Activated T-helper 17 cell treated with anti-CD3 and anti-CD28 coated beads, Interleukin-2, amount 50 U/mL, for 72 hours (primary cell): Measurements from ENCODE around the gene HTT. TPM values are rescaled to one million over a fixed set of nuclear protein-coding genes. Genes with fewer than 3 reads are reported as not detected.

Source experiments
- ATAC-seq: fragments of 150-1000 bp; cut with Tn5 transposase; replicated peaks from 2 replicates; pipeline ENCODE4 v1.10.0; 2021; ENCODE audit warnings: mild to moderate bottlenecking, moderate library complexity
- H3K27ac Mint-ChIP-seq: one replicate; pipeline ENCODE4 v1.8.0; 2022; ENCODE audit warnings: mixed read lengths
- H3K27me3 Mint-ChIP-seq: one replicate; pipeline ENCODE4 v1.8.0; 2022; ENCODE audit warnings: mixed read lengths
- H3K36me3 Mint-ChIP-seq: one replicate; pipeline ENCODE4 v1.8.0; 2022; ENCODE audit warnings: low read depth, mild to moderate bottlenecking, mixed read lengths
- H3K4me1 Mint-ChIP-seq: one replicate; pipeline ENCODE4 v1.8.0; 2022; ENCODE audit warnings: mixed read lengths
- H3K4me3 Mint-ChIP-seq: one replicate; pipeline ENCODE4 v1.8.0; 2022; ENCODE audit warnings: mild to moderate bottlenecking, mixed read lengths
- H3K9me3 Mint-ChIP-seq: one replicate; pipeline ENCODE4 v1.8.0; 2022; ENCODE audit warnings: mixed read lengths
- total RNA-seq, 2 donors: library from RNA; stranded (reverse); gene quantifications; one replicate each; pipeline ENCODE4 v1.2.3, GENCODE V29; 2022

HTT gene
- total RNA-seq, 2 donors from 2014 or later = 58.2 to 63.4 TPM

- Mint-ChIP-seq H3K27ac (no peak overlapping the region), H3K27me3 (no peaks in the 10 kb centered on the region), H3K4me1 (peaks cover 6% of the 10 kb centered on the region), H3K9me3 (no peaks in the 10 kb centered on the region), H3K36me3 (peaks cover 98% of the 10 kb centered on the region), H3K4me3 (no peak overlapping the region)
- no peak for ATAC-seq
These were observed 42.5 kb downstream of the HTT start for GRCh38 chr4:3116955-3117354.

DNA sequence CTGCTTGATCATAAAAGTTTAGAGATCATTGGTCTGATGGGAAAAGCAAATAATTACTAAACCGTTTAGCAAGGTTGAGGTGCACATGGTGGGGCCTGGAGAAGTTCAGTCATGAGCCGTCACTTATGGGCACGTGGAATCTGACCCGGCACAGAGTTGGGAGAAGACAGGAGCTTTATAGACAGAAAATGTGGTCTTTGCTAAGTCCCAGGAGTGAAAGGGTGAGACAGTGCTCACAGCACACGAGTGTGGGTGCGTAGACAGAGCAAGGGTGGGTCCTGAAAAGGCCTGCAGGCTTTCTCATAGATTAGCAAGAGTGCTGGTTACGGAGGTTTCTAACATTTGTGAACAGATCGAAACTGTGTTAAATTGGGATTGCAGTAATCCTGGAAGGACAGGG is 43.8 kb downstream of the HTT start:
- H3K4me1 Mint-ChIP-seq = peaks cover 5% of the 10 kb centered on the region
- no peak for ATAC-seq
- H3K9me3 Mint-ChIP-seq = no peaks in the 10 kb centered on the region

GRCh38 chr4:3119464-3119863 is 45.0 kb downstream of the HTT start:
- no peak for ATAC-seq
- Mint-ChIP-seq H3K27me3 (no peaks in the 10 kb centered on the region), H3K27ac (peak overlapping the region; percentile 39), H3K36me3 (peaks cover 94% of the 10 kb centered on the region), H3K4me1 (peaks cover 5% of the 10 kb centered on the region), H3K9me3 (no peaks in the 10 kb centered on the region), H3K4me3 (no peak overlapping the region)

More for the DNA sequence above, 43.8 kb downstream of the HTT start:
- Mint-ChIP-seq H3K27ac (no peak overlapping the region), H3K36me3 (peaks cover 97% of the 10 kb centered on the region), H3K27me3 (no peaks in the 10 kb centered on the region), H3K4me3 (no peak overlapping the region)

DNA sequence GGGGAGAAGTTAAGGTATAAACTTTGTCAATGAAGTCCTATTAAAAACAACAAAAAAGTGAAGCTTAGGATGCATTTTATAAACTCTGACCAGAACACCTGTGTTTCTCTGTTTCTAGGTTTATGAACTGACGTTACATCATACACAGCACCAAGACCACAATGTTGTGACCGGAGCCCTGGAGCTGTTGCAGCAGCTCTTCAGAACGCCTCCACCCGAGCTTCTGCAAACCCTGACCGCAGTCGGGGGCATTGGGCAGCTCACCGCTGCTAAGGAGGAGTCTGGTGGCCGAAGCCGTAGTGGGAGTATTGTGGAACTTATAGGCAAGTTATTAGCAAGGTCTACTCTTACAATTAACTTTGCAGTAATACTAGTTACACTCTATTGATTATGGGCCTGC is 46.6 kb downstream of the HTT start:
- H3K36me3 Mint-ChIP-seq = peaks cover 88% of the 10 kb centered on the region
- H3K4me3 Mint-ChIP-seq = no peak overlapping the region
- no peak for ATAC-seq
- no peak overlapping the region for H3K27ac Mint-ChIP-seq
- H3K4me1 Mint-ChIP-seq = peaks cover 5% of the 10 kb centered on the region
- H3K27me3 Mint-ChIP-seq = no peaks in the 10 kb centered on the region
- H3K9me3 Mint-ChIP-seq = no peaks in the 10 kb centered on the region

DNA sequence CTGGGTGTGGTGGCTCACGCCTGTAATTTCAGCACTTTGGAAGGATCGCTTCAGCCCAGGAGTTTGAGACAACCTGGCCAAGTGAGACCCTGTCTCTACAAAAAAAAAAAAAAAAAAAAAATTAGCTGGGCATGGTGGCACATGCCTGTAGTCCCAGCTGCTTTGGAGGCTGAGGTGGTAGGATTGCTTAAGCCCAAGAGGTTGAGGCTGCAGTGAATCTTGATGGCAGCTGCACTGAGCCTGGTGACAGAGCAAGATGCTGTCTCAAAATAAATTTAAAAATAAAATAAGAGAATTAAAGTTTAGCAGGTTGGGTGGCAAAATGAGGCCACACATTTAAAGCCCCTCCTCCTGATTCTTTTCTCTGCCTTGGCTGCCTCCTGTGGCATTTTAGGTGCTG is 47.1 kb downstream of the HTT start:
- Mint-ChIP-seq H3K4me3 (no peak overlapping the region), H3K27ac (no peak overlapping the region), H3K27me3 (no peaks in the 10 kb centered on the region), H3K4me1 (peaks cover 5% of the 10 kb centered on the region), H3K9me3 (no peaks in the 10 kb centered on the region), H3K36me3 (peaks cover 86% of the 10 kb centered on the region)
- no peak for ATAC-seq

GRCh38 chr4:3122081-3122563 is 47.6 kb downstream of the HTT start:
- Mint-ChIP-seq H3K27me3 (no peaks in the 10 kb centered on the region), H3K36me3 (peaks cover 86% of the 10 kb centered on the region), H3K4me1 (peaks cover 5% of the 10 kb centered on the region), H3K4me3 (no peak overlapping the region), H3K27ac (peak overlapping the region; percentile 47), H3K9me3 (no peaks in the 10 kb centered on the region)
- ATAC-seq = peak; percentile 32

DNA sequence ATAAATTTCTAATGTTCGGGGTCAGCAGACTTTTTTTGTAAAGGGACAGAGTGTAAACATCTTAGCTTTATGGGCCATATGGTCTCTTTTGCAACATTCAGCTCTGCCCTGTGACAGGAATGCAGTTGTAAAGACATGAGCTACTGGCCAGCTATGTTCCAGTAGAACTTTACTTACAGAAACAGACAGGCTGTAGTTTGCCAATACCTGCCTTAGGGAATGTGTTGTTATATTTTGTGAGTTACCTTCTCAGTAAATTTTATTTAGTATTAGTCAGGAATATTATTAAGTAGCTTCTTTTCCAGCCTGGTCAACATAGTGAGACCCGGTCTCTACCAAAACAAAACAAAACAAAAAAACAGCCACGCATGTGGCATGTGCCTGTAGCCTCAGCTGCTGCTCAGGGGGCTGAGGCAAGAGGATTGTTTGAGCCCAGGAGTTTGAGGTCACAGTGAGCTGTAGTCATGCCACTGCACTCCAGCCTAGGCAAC is 48.7 kb downstream of the HTT start:
- H3K4me3 Mint-ChIP-seq = no peak overlapping the region
- H3K4me1 Mint-ChIP-seq = peaks cover 5% of the 10 kb centered on the region
- H3K27ac Mint-ChIP-seq = peak overlapping the region; percentile 47
- no peak for ATAC-seq
- no peaks in the 10 kb centered on the region for H3K27me3 Mint-ChIP-seq
- H3K36me3 Mint-ChIP-seq = peaks cover 85% of the 10 kb centered on the region
- no peaks in the 10 kb centered on the region for H3K9me3 Mint-ChIP-seq

- Mint-ChIP-seq H3K27ac (peak overlapping the region; percentile 58), H3K9me3 (no peaks in the 10 kb centered on the region), H3K36me3 (peaks cover 85% of the 10 kb centered on the region), H3K4me1 (peaks cover 5% of the 10 kb centered on the region), H3K27me3 (no peaks in the 10 kb centered on the region), H3K4me3 (no peak overlapping the region)
- no peak for ATAC-seq
These were observed 49.7 kb downstream of the HTT start for GRCh38 chr4:3124070-3124767.

DNA sequence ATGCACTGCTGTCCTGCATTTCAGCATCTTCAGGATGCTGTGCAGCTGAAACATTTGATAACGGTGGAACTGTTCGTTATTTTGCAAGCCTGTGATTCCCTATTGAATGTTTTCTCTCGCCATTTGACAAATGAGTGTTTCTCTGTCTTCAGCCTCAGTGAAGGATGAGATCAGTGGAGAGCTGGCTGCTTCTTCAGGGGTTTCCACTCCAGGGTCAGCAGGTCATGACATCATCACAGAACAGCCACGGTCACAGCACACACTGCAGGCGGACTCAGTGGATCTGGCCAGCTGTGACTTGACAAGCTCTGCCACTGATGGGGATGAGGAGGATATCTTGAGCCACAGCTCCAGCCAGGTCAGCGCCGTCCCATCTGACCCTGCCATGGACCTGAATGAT is 52.6 kb downstream of the HTT start:
- Mint-ChIP-seq H3K4me3 (no peak overlapping the region), H3K9me3 (no peaks in the 10 kb centered on the region), H3K36me3 (peaks cover 87% of the 10 kb centered on the region), H3K4me1 (peaks cover 3% of the 10 kb centered on the region), H3K27me3 (no peaks in the 10 kb centered on the region), H3K27ac (no peak overlapping the region)
- ATAC-seq = no peak

DNA sequence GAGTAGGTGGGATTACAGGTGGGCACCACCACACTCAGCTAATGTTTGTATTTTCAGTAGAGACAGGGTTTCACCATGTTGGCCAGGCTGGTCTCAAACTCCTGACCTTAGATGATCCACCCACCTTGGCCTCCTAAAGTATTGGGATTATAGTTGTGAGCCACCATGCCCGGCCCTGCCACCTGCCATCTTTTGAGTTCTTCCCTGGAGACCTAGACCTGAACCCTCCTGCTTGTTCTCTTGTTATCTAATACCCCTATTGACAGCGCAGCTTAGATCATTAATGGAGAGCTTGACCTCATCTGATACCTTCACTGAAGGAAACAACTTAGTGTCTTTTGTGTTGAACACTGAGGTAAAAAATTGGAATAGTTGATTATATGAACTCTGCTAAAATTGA is 53.6 kb downstream of the HTT start:
- ATAC-seq = no peak
- Mint-ChIP-seq H3K4me1 (no peaks in the 10 kb centered on the region), H3K36me3 (peaks cover 87% of the 10 kb centered on the region), H3K27me3 (no peaks in the 10 kb centered on the region), H3K9me3 (no peaks in the 10 kb centered on the region), H3K27ac (no peak overlapping the region), H3K4me3 (no peak overlapping the region)

DNA sequence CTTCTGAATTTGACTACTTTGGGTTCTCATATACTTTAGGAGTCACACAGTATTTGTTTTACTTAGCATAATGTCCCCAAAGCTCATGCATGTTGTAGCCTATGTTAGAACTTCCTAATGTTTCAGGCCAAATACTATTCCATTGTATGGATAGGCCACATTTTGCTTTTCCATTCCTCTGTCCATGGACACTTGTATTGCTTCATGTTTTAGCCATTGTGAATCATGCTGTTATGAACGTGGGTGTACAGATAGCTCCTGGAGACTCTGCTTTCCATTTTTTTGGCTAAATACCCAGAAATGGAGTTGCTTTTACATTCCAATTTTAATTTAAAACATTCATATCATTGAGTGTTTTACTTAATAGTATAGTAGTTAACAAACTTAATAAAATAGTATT is 54.5 kb downstream of the HTT start:
- ATAC-seq = no peak
- no peaks in the 10 kb centered on the region for H3K9me3 Mint-ChIP-seq
- H3K4me3 Mint-ChIP-seq = no peak overlapping the region
- H3K27ac Mint-ChIP-seq = no peak overlapping the region
- no peaks in the 10 kb centered on the region for H3K4me1 Mint-ChIP-seq
- H3K27me3 Mint-ChIP-seq = no peaks in the 10 kb centered on the region
- H3K36me3 Mint-ChIP-seq = peaks cover 91% of the 10 kb centered on the region

DNA sequence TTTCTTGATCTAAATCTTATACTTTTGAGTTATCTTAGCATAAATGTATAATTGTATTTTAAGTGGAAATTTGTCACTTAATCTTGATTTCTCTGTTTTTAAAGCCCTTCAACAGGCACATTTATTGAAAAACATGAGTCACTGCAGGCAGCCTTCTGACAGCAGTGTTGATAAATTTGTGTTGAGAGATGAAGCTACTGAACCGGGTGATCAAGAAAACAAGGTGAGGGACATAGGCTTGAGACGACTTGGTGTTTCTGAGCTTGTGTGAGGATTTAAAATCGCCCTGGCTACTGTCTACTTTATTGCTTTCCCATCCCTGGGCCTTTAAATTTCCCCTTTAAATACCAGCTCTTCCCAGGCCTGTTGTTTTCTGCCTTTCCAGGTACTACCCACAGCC is 55.7 kb downstream of the HTT start:
- Mint-ChIP-seq H3K4me1 (no peaks in the 10 kb centered on the region), H3K9me3 (no peaks in the 10 kb centered on the region), H3K36me3 (peaks cover 96% of the 10 kb centered on the region), H3K27ac (no peak overlapping the region), H3K27me3 (no peaks in the 10 kb centered on the region), H3K4me3 (no peak overlapping the region)
- no peak for ATAC-seq

GRCh38 chr4:3130826-3131225 is 56.3 kb downstream of the HTT start:
- peak overlapping the region; percentile 8 for H3K27ac Mint-ChIP-seq
- no peaks in the 10 kb centered on the region for H3K4me1 Mint-ChIP-seq
- H3K27me3 Mint-ChIP-seq = no peaks in the 10 kb centered on the region
- H3K4me3 Mint-ChIP-seq = no peak overlapping the region
- no peak for ATAC-seq
- peaks cover 97% of the 10 kb centered on the region for H3K36me3 Mint-ChIP-seq
- H3K9me3 Mint-ChIP-seq = no peaks in the 10 kb centered on the region

- Mint-ChIP-seq H3K27me3 (no peaks in the 10 kb centered on the region), H3K4me1 (no peaks in the 10 kb centered on the region), H3K36me3 (peaks cover 100% of the 10 kb centered on the region), H3K27ac (no peak overlapping the region), H3K4me3 (no peak overlapping the region), H3K9me3 (no peaks in the 10 kb centered on the region)
- ATAC-seq = no peak
These were observed 59.7 kb downstream of the HTT start for GRCh38 chr4:3134201-3134600.

- no peaks in the 10 kb centered on the region for H3K27me3 Mint-ChIP-seq
- H3K36me3 Mint-ChIP-seq = peaks cover 100% of the 10 kb centered on the region
- H3K27ac Mint-ChIP-seq = no peak overlapping the region
- no peaks in the 10 kb centered on the region for H3K4me1 Mint-ChIP-seq
- no peak overlapping the region for H3K4me3 Mint-ChIP-seq
- ATAC-seq = no peak
- H3K9me3 Mint-ChIP-seq = no peaks in the 10 kb centered on the region
These were observed 60.9 kb downstream of the HTT start for GRCh38 chr4:3135155-3136011.
